Cortex of kidney (tissue), 1 donor: ENCODE data around the gene MAP4K3.

Experiments used
- DNase-seq: peaks from one replicate; lab custom pipeline; 2025; lab: John Stamatoyannopoulos, UW

MAP4K3 gene

DNA sequence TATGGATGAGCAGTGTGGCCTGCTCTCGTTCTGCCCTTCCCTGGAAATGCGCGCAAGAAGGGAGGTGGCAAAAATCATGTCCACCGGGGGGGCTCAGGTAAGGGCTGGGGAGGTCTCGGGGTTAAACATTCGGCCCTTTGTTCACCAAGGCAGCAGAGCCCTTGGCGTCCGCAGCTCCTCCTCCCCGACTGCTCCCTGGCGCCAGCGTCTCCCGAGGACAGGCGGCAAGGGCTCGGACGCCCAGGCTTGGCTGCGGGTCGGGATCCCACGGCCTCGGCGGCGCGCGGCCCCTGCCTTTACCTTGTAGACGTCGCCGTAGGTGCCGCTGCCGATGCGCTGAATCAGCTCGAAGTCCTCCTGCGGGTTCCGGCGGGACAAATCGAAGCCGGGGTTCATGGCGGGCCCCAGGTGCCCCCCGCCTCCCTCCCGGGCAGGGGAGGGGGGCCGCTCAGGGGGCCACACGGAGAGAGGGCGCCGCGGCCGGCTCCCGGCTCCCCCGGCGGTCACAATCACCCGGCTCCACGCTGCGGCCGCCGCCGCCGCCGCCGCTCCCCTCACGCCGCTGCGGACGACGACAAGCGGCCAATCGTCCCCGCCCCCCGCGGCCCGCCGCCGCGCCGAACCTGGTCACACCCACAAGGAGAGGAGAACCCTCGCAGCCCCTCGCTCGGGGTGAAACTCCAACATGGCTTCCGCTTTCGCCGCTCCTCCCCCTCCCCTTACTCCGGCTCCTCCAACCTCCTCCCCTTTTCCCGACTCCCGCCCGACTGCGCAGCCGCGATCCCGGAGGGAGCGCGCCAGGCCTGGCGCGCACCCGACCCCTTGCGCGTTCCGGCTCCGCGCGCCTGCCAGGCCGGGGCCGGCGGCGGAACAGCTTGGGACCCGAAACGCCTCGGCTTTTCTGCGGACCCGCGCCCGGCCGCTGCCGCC is at the start of gene MAP4K3:
Gene MAP4K3, minus strand, starts transcription at position 694 of the 930 bp plus-strand sequence. Its CDS starts 298 bp downstream, at position 396.
- DNase-seq, result peak; percentile 92

- no peak for DNase-seq
Observed at GRCh38 chr2:39486071-39486470, 49.0 kb upstream of the MAP4K3 start.

GRCh38 chr2:39484620-39485495 is 47.8 kb upstream of the MAP4K3 start:
- no peak for DNase-seq

DNA sequence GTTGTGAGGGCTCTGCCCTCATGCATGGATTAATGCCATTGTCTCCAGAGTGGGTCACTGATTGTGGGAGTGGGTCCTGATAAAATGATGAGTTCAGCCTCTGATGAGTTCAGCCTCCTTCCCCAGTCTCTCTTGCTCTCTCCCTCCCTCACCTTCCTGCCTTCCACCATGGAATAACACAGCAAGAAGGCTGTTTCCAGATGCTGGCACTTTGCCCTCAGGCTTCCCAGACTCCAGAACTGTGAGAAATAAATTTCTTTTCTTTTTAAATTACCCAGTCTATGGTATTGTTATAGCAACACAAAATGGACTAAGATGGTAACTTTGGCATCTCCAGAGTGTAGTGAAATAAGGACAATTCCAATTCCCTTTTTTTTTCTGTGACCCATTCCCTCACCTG is 47.1 kb upstream of the MAP4K3 start:
- DNase-seq, result no peak

- no peak for DNase-seq
Observed at GRCh38 chr2:39483534-39483933, 46.4 kb upstream of the MAP4K3 start.

GRCh38 chr2:39481611-39482010 is 44.5 kb upstream of the MAP4K3 start:
- DNase-seq, result no peak

GRCh38 chr2:39479696-39480095 is 42.6 kb upstream of the MAP4K3 start:
- DNase-seq, result no peak

DNA sequence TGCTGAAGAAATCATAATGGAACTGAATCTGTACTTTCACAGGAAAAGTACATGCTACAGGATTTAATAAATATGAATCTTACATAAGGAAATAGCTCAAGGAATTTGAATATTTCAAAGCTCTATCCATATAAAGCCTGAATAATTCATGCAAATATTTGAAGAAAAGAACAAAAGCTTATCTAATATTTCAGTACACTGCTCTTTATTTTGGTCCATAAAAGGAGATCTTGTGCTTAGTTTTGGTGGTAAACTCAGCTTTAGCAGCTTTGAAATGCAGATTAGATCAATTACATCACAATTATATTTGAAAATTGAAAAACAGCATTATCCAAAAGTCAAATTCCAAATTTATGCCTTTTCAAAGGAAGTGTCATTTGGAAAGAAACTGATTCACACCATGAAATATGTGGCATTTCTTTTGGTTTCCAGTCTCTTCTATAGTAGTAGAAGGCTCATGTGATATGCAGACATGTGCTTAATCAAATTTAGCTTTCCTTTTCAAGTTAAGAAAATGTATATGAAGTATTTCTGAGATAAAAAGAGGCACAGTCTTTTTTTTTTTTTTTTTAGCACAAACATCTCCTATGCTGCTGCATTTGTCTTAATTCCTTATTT is 42.1 kb upstream of the MAP4K3 start:
- no peak for DNase-seq

GRCh38 chr2:39476524-39476923 is 39.4 kb upstream of the MAP4K3 start:
- no peak for DNase-seq

GRCh38 chr2:39475006-39475405 is 37.9 kb upstream of the MAP4K3 start:
- DNase-seq, result no peak

DNA sequence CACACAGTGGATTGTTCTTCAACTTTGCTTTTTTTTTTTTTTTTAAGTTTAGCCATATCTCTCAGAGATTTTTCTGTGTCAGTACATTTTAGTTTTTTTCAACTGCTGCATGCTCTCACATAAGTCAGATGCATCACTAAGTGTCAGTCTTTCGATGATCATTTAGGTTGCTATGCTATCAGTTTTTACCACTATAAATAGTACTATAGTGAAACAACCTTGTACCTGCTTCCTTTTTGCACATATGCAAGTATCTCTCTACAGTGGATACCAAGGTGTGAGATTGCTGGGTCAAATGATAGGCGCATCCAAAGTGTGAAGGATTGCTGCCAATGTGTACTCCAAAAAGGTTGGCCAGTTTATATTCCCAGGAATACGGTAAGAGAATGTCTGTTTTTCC is 33.5 kb upstream of the MAP4K3 start:
- DNase-seq, result no peak

DNA sequence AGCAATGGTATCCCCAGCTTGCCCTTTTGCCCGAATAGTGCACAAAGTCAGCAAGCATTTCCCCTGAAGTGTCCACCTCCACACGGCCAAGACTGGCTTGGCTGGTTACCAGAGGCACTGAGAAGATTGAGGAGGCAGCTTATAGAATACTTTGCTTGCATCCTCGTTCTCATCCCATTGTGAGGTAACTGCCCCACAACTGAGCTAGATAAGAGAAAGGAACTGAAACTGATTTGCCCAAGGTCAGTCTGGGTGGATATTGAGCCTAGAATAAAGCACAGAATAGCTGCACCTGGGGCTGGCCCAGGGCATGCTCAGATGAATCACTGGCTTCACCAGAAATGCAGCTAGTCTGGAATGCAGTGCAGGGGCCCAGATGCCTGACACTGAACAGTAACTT is 32.7 kb upstream of the MAP4K3 start:
- DNase-seq, result no peak

- no peak for DNase-seq
Observed at GRCh38 chr2:39468579-39469451, 31.7 kb upstream of the MAP4K3 start.

DNA sequence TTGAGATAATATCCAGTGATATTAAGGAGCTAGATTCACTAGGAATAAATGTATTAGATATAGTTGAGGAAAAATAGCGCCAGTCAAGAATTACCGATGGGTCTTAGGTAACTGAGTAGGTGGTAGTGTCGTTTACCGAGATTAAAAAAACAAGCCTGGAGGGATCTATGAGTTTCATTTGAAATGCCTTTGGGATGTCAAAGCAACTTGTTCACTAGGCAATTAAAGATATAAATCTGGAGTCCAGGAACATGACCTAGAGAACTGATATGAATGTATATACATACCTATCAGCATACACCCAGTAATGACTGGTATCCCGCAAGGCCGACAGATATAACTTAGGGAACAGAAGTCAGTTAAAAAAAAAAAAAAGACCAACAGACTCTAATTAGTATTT is 29.2 kb upstream of the MAP4K3 start:
- DNase-seq, result no peak

- DNase-seq, result no peak
Observed at GRCh38 chr2:39464864-39465263, 27.8 kb upstream of the MAP4K3 start.

DNA sequence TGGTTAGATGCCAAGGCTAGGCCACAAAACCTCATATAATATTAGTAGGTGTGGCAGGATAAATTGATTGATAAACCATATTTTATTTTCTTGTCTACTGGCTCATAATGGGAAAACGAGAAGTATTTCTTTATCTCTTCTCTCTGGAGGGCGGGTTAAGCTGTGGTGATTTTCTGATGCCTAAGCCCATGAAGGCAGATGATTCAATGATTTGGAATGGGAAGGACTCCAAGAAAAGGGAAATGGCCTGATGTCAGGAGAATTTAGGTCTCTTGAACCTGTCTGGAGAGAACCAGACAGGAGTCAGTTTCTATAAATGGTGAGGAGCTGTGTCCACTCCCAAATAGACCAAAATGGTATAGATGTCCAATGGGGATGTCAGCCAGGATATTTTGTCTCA is 18.7 kb upstream of the MAP4K3 start:
- DNase-seq, result no peak

- DNase-seq, result no peak
Observed at GRCh38 chr2:39452396-39452795, 15.3 kb upstream of the MAP4K3 start.

DNA sequence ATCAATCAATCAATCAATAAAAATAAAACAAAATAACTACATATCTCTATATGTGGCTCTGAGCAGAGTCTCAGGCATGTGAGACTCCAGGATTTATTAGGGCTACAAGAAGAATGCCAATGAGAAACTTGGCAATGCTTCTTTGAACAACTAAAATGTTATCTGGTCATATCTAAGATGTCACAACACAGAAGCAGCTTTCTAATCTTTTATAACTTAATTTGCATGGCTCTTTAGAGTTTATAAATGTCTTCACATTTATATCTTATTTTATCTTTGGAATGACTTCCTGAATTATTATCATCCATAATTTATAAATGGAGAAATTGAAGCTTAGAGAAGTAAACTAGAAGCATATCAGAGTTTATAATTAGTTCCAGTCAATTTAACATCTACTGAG is 14.9 kb upstream of the MAP4K3 start:
- DNase-seq, result no peak

DNA sequence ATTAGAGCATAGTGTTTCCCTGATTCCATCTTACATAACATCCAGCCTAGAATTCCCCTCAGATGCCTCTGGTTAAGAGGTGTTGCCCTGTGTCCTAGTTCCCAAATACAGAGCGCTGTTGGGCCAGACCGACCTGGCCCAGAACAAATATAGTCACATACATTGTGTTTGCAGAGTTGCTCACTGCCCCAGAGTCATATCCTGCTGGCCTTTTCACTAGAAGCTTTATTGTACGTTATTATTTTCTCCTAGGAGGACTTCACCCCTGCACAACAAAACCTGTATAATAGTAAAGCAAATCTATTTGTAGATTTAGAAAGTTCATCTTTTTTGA is 11.1 kb upstream of the MAP4K3 start:
- DNase-seq, result no peak

GRCh38 chr2:39447266-39448168 is 10.4 kb upstream of the MAP4K3 start:
- no peak for DNase-seq

- DNase-seq, result no peak
Observed at GRCh38 chr2:39445934-39446333, 8.8 kb upstream of the MAP4K3 start.
